NCI-H226 (cell line): ENCODE measurements around the gene CHIT1.

Source experiments
- DNase-seq: peaks from one replicate; pipeline ENCODE4 v3.0.0-alpha.2; 2015

CHIT1 gene

GRCh38 chr1:203186446-203187303 lies 42.8 kb downstream of the CHIT1 start, which contains the start of gene CHI3L1:
CHI3L1 (minus strand) TSS chr1:203186704; CDS start chr1:203186623, 81 bp downstream.
- DNase-seq, result peak; percentile 68

GRCh38 chr1:203186091-203186445 lies 43.4 kb downstream of the CHIT1 start:
- no peak for DNase-seq

DNA sequence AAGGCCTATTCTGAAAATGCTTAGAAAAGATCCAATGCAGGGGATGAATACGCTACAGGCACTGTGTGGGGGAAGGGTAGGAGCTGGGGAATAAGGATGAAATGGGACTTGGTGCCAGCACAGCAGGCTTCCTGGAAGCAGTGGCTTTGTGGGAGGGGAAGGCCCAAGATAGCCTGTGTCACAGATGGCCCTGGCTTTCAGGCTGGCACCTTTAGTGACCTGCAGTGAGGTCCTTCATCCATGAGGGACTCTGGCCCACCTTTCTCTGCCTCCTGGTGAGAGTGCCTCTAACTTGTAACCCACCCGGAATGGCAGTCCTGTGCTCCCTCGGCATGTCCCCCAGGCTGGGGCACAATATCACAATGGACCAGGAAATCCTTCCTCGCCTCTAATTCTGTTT lies 43.9 kb downstream of the CHIT1 start:
- DNase-seq, result no peak

DNA sequence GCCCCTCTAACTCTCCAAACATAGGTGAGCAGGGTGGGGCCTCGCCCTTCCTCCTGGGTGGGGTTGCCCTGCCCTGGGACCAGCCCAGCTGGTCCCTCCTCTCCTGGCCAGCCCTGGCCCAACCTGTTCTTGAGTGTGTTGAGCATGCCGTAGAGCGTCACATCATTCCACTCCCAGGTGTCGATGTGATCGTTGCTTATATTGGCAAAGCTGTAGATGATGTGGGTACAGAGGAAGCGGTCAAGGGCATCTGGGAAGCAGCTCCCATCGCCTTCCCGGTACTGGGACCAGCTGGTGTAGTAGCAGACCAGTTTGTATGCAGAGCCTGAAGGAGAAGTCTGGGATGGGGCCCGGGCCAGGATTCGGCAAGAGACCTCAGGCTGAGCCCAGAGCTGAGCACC lies 44.4 kb downstream of the CHIT1 start:
- DNase-seq, result no peak

- no peak for DNase-seq
Observed at GRCh38 chr1:203184467-203184866, 45.0 kb downstream of the CHIT1 start.

- no peak for DNase-seq
Observed at GRCh38 chr1:203183828-203184227, 45.6 kb downstream of the CHIT1 start.

DNA sequence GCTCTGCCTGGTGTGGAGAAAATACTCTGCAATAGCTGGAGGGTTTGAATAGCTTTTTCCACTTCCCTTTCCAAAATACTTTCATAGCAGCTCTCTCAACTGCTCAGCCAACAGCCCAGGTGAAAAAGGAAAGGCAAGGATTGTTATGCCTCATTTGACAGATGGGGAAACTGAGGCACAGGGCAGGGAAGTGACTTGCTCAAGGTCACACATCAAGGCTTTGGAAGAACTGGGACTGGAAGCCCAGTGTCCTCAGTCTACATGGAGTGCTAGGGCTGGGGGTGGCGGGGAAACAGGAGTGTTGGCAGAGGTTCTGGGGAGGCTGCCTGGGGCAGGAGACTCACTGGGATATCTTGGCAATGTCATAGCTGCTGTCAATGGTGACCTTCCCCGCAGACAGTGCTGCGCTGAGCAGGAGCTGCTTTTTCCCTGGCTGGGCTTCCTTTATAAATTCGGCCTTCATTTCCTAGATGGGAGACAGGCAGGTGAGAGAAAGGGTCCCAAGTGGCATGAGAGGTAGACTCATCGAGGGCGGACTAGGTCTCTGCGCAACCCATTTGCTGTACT lies 47.0 kb downstream of the CHIT1 start:
- DNase-seq, result no peak

DNA sequence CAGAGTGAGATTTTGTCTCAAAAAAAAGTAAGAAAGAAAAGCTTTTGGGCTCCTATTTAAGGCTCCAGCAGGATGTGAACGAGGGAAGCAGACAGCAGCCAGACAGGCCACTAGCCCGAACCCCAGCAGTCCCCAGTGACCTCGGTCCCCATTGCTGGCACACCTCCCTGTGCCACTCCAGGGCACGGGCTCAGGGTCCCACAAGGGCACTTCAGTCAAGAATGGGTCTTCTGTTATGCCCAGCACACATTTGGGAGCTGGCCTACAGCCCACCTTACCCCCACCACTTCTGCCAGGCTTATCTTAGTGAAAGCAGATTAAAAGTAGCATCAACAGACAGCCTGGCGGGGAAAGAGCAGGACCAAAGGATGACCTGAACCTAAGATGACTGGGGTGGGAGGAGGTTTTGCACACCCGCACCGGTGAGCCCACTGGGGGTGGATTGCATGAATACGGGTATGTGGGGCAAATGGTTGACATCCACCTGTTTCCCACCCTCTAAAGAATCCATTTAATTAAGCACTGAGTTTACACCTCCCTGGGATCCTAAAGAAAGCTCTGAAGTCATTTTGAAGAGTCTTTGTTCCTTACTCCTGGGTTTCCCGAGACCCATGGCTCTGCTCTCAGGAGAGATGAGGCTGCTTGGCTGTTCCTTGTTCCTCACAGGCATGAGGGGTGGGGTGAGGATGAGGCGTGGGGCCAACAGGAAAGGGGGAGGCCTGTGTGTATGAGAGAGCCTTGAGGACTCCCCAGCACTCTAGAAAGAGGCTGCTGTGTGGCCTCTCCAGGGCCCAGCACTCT lies 47.7 kb downstream of the CHIT1 start:
- DNase-seq, result no peak

DNA sequence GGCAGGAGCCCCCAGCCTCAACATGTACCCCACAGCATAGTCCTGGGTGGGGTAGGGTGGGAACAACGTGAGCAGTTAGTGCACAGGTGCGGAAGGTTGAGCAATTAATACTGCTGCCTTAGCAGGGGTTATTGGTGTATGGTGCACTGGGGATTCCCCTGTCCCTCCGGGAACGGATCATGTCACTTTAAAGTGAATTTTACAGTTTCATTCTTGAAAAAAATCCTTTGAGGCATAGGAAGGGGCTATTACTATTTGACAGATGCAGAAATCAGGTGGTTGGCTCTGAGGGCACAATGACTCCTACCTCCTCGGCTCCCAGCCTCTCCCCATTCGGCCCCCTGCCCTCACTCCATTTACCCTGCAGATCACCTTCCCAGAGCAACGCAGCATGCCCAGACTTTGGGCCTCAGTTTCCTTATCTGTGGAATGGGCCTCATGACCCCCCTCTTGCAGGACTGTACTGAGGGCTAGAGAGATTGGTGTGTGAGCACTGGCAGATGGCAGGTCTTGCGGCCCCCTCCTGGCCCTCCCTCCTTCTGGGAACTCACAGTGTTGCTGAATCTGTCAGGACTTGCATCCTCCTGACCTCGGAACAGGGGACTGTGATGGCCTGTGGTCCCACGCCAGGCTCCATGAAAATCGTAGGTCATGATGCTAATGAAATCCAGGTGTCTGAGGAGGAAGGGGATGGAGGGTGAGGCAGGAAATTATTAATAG lies 48.7 kb downstream of the CHIT1 start:
- DNase-seq, result no peak

- DNase-seq, result no peak
Observed at GRCh38 chr1:203179667-203180005, 49.8 kb downstream of the CHIT1 start.

DNA sequence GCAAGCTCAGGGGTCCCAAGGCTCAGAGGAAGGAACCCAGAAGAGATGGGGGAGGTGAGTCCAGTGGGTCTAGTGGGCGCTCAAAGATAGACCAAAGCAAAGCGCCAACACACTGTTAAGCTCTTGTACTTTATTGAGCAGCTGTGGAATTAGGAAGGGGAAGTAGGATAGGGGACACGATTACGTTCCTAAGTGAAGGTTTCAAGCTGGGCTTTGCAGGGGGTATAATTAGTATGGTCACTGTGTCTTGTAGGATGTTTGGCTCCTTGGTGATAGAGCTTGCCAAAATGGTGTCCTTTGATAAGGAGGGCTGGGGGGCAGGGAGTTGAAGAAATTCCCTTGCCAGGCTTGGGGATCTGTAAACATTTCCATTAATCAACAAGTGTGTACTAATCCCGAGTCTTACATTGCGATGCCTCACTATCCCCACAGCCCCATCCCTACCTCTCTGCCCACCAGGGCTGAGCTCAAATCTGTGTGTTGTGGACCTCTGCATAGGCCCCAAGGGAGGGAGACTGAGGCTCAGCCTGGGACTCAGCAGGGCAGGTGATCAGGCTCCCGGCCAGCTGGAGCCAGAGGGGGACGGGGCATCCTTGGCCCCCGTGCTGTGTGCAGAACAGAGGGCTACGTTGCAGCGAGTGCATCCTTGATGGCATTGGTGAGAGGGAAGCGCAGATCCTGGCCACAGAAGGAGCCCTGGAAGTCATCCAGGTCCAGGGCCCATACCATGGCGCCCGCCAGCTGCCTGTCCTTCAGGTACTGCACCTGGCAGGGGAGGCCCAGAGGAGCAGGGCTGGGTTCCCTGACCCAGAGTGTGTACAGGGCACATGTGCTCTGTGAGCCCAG lies 50.4 kb downstream of the CHIT1 start:
- no peak for DNase-seq

DNA sequence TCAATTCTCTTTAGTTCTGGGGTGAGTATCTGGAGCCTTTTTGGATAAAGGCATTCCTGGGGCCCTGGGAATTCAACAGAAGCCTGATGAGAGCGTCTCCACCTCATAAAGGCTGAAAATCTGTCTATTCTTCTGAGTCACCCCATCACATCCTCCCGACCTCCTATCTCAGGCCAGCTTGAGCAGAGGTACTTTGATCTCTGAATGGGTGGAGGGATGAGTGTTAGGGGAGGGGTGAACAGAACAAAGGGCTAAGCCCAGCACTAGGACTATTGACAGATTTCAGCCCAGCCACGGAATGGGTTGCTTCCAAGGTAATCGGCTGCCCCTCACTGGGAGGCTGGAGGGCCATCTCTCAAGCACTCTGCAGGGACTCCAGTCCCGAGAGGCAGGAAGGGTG lies 51.4 kb downstream of the CHIT1 start:
- peak; percentile 17 for DNase-seq

DNA sequence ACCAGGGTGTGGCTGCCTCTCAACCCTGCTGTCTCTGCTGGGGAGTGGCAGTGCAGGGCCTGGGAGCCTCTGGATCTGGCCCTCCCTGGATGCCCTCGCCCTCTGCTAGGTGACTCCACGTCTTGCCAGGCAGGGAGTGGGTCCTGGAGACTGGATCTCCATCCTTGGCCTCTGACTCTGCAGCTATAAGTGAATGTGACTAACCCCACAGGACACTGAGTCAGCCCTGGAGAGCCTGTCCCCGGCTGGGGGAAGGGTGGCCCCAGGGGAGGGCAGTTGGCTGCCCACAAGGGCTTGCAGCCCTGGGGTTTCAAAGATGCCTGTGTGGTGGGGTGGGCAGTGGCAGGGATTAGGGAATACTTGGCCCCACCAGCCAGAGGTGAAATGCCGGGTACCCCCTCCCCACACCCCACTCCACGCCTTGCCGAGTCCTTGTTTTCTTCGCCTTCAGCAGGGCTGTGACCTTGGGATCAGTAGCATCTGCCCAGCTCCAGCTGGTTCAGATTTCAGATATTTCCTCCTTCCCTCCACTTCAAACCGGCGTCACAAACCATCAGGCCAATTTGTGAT lies 51.9 kb downstream of the CHIT1 start:
- DNase-seq, result no peak

- no peak for DNase-seq
Observed at GRCh38 chr1:203177036-203177405, 52.5 kb downstream of the CHIT1 start.

DNA sequence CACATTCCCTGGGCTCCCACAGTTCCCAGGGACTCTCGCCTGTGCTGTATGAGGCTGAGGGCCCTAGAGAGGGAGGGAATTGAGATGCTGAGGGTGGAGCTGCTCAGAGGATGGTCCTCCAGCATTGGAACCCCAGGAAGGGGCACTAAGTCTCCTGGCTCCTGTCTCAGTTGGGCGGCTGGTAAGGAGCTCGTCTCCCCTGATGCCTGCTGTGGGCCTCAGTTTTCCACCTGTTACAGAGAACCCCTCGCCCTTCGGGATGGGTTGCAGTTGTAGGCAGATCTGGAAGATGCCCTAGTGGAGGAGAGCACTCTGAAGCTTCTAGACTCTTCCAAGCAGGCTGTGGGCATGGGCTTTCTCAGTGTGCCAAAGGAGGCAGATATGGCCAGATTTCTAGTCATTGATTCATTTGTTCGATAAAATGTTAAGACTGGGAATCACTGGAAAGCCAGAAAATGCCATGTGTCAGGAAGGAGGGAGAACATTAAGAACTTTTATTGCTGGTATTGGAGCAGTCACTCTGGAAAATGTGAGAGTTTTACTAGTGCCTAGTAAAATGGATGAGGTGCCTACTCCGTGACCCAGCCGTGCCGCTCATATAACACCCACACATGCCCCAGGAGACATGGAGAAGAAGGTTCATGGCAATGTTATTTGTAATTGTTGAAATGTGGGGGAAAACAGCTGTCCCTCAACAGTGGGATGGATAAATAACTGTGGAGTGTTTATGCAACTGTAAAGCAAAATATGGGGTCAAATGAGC lies 53.0 kb downstream of the CHIT1 start:
- no peak for DNase-seq

GRCh38 chr1:203175827-203176241 lies 53.6 kb downstream of the CHIT1 start:
- no peak for DNase-seq

GRCh38 chr1:203175237-203175826 lies 54.1 kb downstream of the CHIT1 start, which contains the start of gene MYBPH:
MYBPH (minus strand) TSS chr1:203175826; CDS start chr1:203175755, 71 bp downstream.
- no peak for DNase-seq

DNA sequence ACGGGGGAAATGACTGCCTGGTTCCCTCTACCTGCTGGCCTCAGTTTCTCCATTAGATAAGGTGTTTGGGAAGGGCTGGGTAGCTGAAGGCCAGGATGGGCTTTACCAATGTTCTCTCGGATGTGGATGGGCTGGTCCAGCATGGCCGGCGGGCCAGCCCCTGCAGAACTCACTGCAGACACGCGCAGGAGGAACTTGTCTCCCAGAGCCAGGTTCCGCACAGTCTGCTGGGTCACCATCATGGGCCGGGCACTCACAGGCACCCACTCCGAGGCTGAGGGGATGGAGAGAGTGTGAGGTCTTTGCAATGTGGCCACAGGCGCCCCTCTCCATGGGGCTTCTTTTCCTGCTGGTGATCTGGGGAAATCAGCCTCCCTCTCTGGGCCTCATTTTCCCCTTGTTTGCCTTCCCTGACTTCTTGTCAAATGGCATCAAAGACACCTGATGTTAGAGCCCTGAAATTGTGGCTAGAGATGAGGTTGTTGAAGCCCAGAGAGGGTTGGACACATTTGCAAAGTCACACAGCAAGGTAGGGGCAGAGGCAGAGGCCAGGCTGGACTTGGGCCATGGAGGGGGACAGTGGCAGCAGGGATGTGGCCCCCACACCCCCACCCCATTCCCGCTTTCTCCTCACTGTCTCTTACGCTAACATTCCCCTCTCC lies 55.0 kb downstream of the CHIT1 start:
- no peak for DNase-seq

GRCh38 chr1:203173566-203173965 lies 55.9 kb downstream of the CHIT1 start:
- no peak for DNase-seq

- DNase-seq, result no peak
Observed at GRCh38 chr1:203173011-203173555, 56.4 kb downstream of the CHIT1 start.
